Raji (cell line): ENCODE data around the gene ZMIZ1.

Experiments used
- POLR2A ChIP-seq: IDR thresholded peaks from 2 replicates; pipeline ENCODE4 v1.6.1; 2011; ENCODE audit warnings: low read depth, low read length, control low read depth; ENCODE audit not compliant: insufficient read depth

Gene ZMIZ1

GRCh38 chr10:79159141-79159651 is 90.4 kb downstream of the ZMIZ1 start:
- no peak for TF ChIP-seq POLR2A

GRCh38 chr10:79159785-79160184 is 91.0 kb downstream of the ZMIZ1 start:
- TF ChIP-seq POLR2A, result no peak

- no peak for TF ChIP-seq POLR2A
These were observed 91.4 kb downstream of the ZMIZ1 start for GRCh38 chr10:79160191-79160590.

- TF ChIP-seq POLR2A, result no peak
These were observed 92.8 kb downstream of the ZMIZ1 start for GRCh38 chr10:79161557-79161956.

- no peak for TF ChIP-seq POLR2A
These were observed 93.3 kb downstream of the ZMIZ1 start for GRCh38 chr10:79162022-79162421.

- no peak for TF ChIP-seq POLR2A
These were observed 94.3 kb downstream of the ZMIZ1 start for GRCh38 chr10:79162861-79163665.

GRCh38 chr10:79163666-79163975 is 94.9 kb downstream of the ZMIZ1 start:
- no peak for TF ChIP-seq POLR2A

- no peak for TF ChIP-seq POLR2A
These were observed 95.3 kb downstream of the ZMIZ1 start for GRCh38 chr10:79164075-79164474.

- TF ChIP-seq POLR2A, result no peak
These were observed 96.5 kb downstream of the ZMIZ1 start for GRCh38 chr10:79165070-79165778.

- no peak for TF ChIP-seq POLR2A
These were observed 97.6 kb downstream of the ZMIZ1 start for GRCh38 chr10:79166312-79166721.

GRCh38 chr10:79166741-79167140 is 98.0 kb downstream of the ZMIZ1 start:
- TF ChIP-seq POLR2A, result no peak

GRCh38 chr10:79167537-79167936 is 98.8 kb downstream of the ZMIZ1 start:
- no peak for TF ChIP-seq POLR2A

- no peak for TF ChIP-seq POLR2A
These were observed 99.4 kb downstream of the ZMIZ1 start for GRCh38 chr10:79168210-79168609.

GRCh38 chr10:79170226-79170752 is 101.5 kb downstream of the ZMIZ1 start:
- no peak for TF ChIP-seq POLR2A

- no peak for TF ChIP-seq POLR2A
These were observed 102.2 kb downstream of the ZMIZ1 start for GRCh38 chr10:79170993-79171392.

- TF ChIP-seq POLR2A, result no peak
These were observed 102.7 kb downstream of the ZMIZ1 start for GRCh38 chr10:79171504-79171903.
